Kidney (tissue), 14 donors: ENCODE measurements around the gene TSC22D4. TPM values are rescaled to one million over a fixed set of nuclear protein-coding genes. Genes with fewer than 3 reads are reported as not detected.

Experiments
- DNase-seq, 5 donors: peaks; one replicate each; pipeline ENCODE4 v3.0.0-alpha.2; 2013 to 2020
- FAIRE-seq: peaks from 2 replicates; lab custom pipeline; 2012; peaks lifted over from hg19 to GRCh38; lab: Jason Lieb, UNC
- H3K27ac ChIP-seq, 2 donors: one replicate each; pipeline ENCODE4 v1.7.0; 2013; ENCODE audit warnings: low read depth in 2 of 2, low read length in 2 of 2, inconsistent platforms in 1 of 2
- H3K27me3 ChIP-seq: one replicate; pipeline ENCODE4 v1.7.1; 2013; ENCODE audit warnings: low read length, inconsistent platforms; ENCODE audit not compliant: control insufficient read depth, insufficient read depth
- H3K36me3 ChIP-seq, 3 donors: one replicate each; pipeline versions ENCODE4 v1.7.0 to v1.7.1; 2013; ENCODE audit warnings: low read length in 3 of 3, control low read depth in 1 of 3, inconsistent platforms in 1 of 3; ENCODE audit not compliant: insufficient read depth in 3 of 3, control insufficient read depth in 2 of 3
- H3K4me1 ChIP-seq, 3 donors: one replicate each; pipeline versions ENCODE4 v1.7.0 to v1.7.1; 2013; ENCODE audit warnings: low read length in 3 of 3, inconsistent platforms in 1 of 3, low read depth in 1 of 3; ENCODE audit not compliant: control insufficient read depth in 2 of 3, insufficient read depth in 2 of 3
- H3K4me3 ChIP-seq, 3 donors: one replicate each; pipeline versions ENCODE4 v1.7.0 to v1.8.1; 2013; ENCODE audit warnings: low read length in 3 of 3, control low read depth in 1 of 3, inconsistent platforms in 1 of 3
- H3K9ac ChIP-seq, 3 donors: one replicate each; pipeline versions ENCODE4 v1.7.0 to v1.7.1; 2013; ENCODE audit warnings: low read length in 3 of 3, control low read depth in 1 of 3, inconsistent platforms in 1 of 3
- H3K9me3 ChIP-seq, 3 donors: one replicate each; pipeline versions ENCODE4 v1.7.0 to v1.7.1; 2013; ENCODE audit warnings: low read length in 3 of 3, control low read depth in 1 of 3, inconsistent platforms in 1 of 3; ENCODE audit not compliant: control insufficient read depth in 2 of 3, insufficient read depth in 1 of 3
- intact Hi-C: fragments of 100-400 bp; cut with DNase I; formaldehyde crosslinking; loops from one replicate; pipeline ENCODE4 v1.11.1; 2022
- polyA plus RNA-seq: library from polyadenylated mRNA; stranded (reverse); fragments of 350-450 nt; fragmentation: Illumina TruSeq; extraction: RNeasy Lipid Tissue Mini Kit (QIAGEN cat#74804); gene quantifications from one replicate; pipeline ENCODE4 v1.2.3, GENCODE V29; 2014; ENCODE audit warnings: low read depth, low replicate concordance; ENCODE audit not compliant: insufficient read depth
- total RNA-seq: library from RNA; stranded (reverse); fragmentation: NEBNext Ultra II Directional; extraction: Animal tissue kit (Norgen Biotek cat#: 25700); gene quantifications from one replicate; pipeline ENCODE4 v1.2.1, GENCODE V29; 2021
- TF ChIP-seq, protein P1 (sequence below): IDR thresholded peaks from 3 replicates; pipeline ENCODE4 v1.5.1; 2012; ENCODE audit warnings: mild to moderate bottlenecking, moderate library complexity, borderline replicate concordance; ENCODE audit not compliant: insufficient read depth; ENCODE audit errors: extremely low read depth
- donor health status: control.
- donor health status: control.
- donor health status: control.
- donor health status: control.
- donor health status: control.
- donor health status: DM: yes; HTN: yes; CAD: no.
- donor health status: Normal renal cell carcinoma (clear cell type).

Gene TSC22D4
- total and polyA plus RNA-seq, 2 donors from 2014 or later = 61.5 to 67.0 TPM

DNA sequence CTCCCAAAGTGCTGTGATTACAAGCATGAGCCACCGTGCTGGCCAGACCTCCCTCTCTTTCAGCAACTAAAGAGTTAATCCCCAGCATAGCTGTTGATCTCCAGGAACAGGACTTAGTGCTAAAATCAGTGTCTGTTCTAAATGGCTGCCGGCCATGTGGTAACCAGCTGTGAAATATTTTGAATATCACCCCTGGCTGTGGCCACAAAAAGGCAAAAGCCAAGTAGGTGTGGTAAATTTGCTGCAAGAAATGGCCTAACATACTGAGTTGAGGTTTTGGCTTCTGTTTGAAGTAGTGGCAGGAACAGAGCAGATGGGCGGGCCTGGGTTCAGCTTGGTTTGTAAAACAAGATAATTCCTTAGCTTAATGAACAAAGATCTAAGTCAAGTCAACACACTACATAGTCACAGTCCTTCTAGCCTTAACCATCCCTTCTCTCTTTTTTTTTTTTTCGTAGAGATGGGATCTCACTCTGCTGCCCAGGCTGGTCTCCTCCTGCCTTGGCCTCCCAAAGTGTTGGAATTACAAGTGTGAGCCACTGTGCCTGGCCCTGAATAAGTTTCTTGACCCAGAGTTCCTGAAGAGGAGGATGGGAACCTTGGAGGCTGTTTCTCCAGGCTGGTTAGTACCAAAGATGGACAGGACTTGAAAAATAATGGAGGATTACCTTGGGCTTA, 37.3 kb upstream of the TSC22D4 start:
- FAIRE-seq (no peak), DNase-seq (peak in 1 of 5 donors; percentile 45)
- Histone ChIP-seq H3K4me3 (no peak overlapping the region), H3K36me3 (no peaks in the 10 kb centered on the region), H3K4me1 (no peaks in the 10 kb centered on the region), H3K27ac (no peak overlapping the region), H3K9ac (no peak overlapping the region), H3K9me3 (no peaks in the 10 kb centered on the region), H3K27me3 (no peaks in the 10 kb centered on the region)
- intact Hi-C loops = no loop called here
- TF ChIP-seq, protein P1, sequence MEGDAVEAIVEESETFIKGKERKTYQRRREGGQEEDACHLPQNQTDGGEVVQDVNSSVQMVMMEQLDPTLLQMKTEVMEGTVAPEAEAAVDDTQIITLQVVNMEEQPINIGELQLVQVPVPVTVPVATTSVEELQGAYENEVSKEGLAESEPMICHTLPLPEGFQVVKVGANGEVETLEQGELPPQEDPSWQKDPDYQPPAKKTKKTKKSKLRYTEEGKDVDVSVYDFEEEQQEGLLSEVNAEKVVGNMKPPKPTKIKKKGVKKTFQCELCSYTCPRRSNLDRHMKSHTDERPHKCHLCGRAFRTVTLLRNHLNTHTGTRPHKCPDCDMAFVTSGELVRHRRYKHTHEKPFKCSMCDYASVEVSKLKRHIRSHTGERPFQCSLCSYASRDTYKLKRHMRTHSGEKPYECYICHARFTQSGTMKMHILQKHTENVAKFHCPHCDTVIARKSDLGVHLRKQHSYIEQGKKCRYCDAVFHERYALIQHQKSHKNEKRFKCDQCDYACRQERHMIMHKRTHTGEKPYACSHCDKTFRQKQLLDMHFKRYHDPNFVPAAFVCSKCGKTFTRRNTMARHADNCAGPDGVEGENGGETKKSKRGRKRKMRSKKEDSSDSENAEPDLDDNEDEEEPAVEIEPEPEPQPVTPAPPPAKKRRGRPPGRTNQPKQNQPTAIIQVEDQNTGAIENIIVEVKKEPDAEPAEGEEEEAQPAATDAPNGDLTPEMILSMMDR = no peak

DNA sequence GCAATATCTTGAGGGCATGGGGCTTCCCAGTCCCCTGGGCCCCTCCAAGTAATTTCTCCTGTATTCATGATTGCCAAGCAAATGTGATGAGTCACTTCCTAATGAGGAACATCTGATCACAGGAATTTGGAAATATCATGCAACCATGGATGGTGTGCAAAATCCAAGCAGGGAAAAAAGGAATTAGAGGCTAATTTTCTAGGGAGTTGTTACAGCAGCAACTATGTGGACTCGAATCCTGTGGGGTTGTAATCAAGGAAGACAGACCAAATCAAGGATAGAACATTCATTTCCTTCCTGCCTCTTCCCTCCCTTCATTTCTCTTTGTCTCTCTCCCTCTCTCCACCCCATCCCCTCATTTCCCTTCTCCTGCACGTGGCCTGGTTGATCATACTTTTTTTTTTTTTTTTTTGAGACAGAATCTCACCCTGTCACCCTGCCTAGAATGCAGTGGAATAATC, 36.1 kb upstream of the TSC22D4 start:
- H3K27me3 ChIP-seq = no peaks in the 10 kb centered on the region
- no peaks in the 10 kb centered on the region for H3K4me1 ChIP-seq
- intact Hi-C loops = no loop called here
- no peak overlapping the region for H3K27ac ChIP-seq
- H3K9ac ChIP-seq = no peak overlapping the region
- DNase-seq = no peak
- H3K4me3 ChIP-seq = no peak overlapping the region
- FAIRE-seq = no peak
- H3K9me3 ChIP-seq = no peaks in the 10 kb centered on the region
- TF ChIP-seq, protein P1 = no peak
- no peaks in the 10 kb centered on the region for H3K36me3 ChIP-seq

DNA sequence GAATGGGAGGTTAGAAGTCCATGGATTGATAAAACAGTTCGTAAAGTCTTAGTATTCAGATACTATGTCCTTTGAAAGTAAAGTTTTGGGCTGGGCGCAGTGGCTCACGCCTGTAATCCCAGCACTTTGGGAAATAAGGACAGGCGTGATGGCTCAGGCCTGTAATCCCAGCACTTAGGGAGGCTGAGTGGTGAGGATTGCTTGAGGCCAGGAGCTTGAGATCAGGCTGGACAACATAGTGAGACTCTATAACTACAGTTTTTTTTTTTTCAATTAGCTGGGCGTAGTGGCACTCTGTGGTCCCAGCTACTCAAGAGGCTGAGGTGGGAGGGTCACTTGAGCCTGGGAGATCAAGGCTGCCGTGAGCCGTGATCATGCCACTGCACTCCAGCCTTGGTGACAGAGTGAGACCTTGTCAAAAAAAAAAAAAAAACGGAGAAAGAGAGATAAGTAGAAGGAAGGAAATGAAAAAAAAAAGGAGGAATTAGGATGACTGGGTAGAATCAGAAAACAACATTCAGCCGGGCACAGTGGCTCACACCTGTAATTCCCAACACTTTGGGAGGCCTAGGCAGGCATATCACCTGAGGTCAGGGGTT, 34.3 kb upstream of the TSC22D4 start:
- Histone ChIP-seq H3K4me3 (no peak overlapping the region), H3K36me3 (no peaks in the 10 kb centered on the region), H3K9ac (no peak overlapping the region), H3K4me1 (no peaks in the 10 kb centered on the region), H3K9me3 (no peaks in the 10 kb centered on the region), H3K27me3 (no peaks in the 10 kb centered on the region), H3K27ac (no peak overlapping the region)
- intact Hi-C loops = no loop called here
- TF ChIP-seq, protein P1 = no peak
- FAIRE-seq (no peak), DNase-seq (no peak)
